Osteocyte (in vitro differentiated cells): ENCODE data around the gene SCAF1. TPM values are rescaled to one million over a fixed set of nuclear protein-coding genes. Genes with fewer than 3 reads are reported as not detected.

Experiments used
- DNase-seq: peaks from one replicate; pipeline ENCODE4 v3.0.0; 2021; ENCODE audit warnings: mixed read lengths; ENCODE audit not compliant: unreplicated experiment; ENCODE audit errors: extremely low spot score
- H3K27ac Mint-ChIP-seq: one replicate; pipeline ENCODE4 v1.8.0; 2021; ENCODE audit warnings: mild to moderate bottlenecking, mixed read lengths; ENCODE audit not compliant: unreplicated experiment
- H3K27me3 Mint-ChIP-seq: one replicate; pipeline ENCODE4 v1.8.0; 2021; ENCODE audit warnings: mixed read lengths; ENCODE audit not compliant: unreplicated experiment
- H3K36me3 Mint-ChIP-seq: one replicate; pipeline ENCODE4 v1.8.0; 2021; ENCODE audit warnings: mixed read lengths; ENCODE audit not compliant: unreplicated experiment
- H3K4me1 Mint-ChIP-seq: one replicate; pipeline ENCODE4 v1.8.0; 2021; ENCODE audit warnings: mixed read lengths; ENCODE audit not compliant: unreplicated experiment
- H3K4me3 Mint-ChIP-seq: one replicate; pipeline ENCODE4 v1.8.0; 2021; ENCODE audit warnings: mild to moderate bottlenecking, moderate library complexity, mixed read lengths; ENCODE audit not compliant: unreplicated experiment
- H3K9me3 Mint-ChIP-seq: one replicate; pipeline ENCODE4 v1.8.0; 2021; ENCODE audit warnings: mixed read lengths; ENCODE audit not compliant: unreplicated experiment
- total RNA-seq: library from RNA; stranded (reverse); gene quantifications from 2 replicates; pipeline ENCODE4 v1.2.1, GENCODE V29; 2021
- TF ChIP-seq, protein P1 (sequence below): fragments of 200-600 bp; sonication (generic); IDR thresholded peaks from 2 replicates; pipeline ENCODE4 v1.5.0; 2021; ENCODE audit warnings: antibody characterized with exemption, mild to moderate bottlenecking, moderate library complexity

Gene SCAF1
- total RNA-seq, 1 donor from 2014 or later: 81.9 TPM

- H3K4me1 Mint-ChIP-seq: peaks cover 19% of the 10 kb centered on the region
- H3K9me3 Mint-ChIP-seq: no peaks in the 10 kb centered on the region
- no peak overlapping the region for H3K4me3 Mint-ChIP-seq
- no peaks in the 10 kb centered on the region for H3K27me3 Mint-ChIP-seq
- no peak for DNase-seq
- no peak overlapping the region for H3K27ac Mint-ChIP-seq
- TF ChIP-seq, protein P1, sequence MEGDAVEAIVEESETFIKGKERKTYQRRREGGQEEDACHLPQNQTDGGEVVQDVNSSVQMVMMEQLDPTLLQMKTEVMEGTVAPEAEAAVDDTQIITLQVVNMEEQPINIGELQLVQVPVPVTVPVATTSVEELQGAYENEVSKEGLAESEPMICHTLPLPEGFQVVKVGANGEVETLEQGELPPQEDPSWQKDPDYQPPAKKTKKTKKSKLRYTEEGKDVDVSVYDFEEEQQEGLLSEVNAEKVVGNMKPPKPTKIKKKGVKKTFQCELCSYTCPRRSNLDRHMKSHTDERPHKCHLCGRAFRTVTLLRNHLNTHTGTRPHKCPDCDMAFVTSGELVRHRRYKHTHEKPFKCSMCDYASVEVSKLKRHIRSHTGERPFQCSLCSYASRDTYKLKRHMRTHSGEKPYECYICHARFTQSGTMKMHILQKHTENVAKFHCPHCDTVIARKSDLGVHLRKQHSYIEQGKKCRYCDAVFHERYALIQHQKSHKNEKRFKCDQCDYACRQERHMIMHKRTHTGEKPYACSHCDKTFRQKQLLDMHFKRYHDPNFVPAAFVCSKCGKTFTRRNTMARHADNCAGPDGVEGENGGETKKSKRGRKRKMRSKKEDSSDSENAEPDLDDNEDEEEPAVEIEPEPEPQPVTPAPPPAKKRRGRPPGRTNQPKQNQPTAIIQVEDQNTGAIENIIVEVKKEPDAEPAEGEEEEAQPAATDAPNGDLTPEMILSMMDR: no peak
- peaks cover 25% of the 10 kb centered on the region for H3K36me3 Mint-ChIP-seq
Measured at GRCh38 chr19:49596954-49597702, 44.9 kb upstream of the SCAF1 start.

DNA sequence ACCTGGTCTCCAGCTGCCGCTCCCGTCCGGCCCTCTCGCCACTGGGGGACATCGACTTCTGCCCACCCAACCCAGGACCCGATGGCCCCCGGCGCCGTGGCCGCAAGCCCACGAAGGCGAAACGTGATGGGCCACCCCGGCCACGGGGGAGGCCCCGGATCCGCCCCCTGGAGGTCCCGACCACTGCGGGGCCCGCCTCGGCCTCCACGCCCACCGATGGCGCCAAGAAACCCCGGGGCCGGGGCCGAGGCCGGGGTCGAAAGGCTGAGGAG, 44.4 kb upstream of the SCAF1 start:
- H3K4me3 Mint-ChIP-seq: no peak overlapping the region
- H3K36me3 Mint-ChIP-seq: peaks cover 27% of the 10 kb centered on the region
- no peaks in the 10 kb centered on the region for H3K9me3 Mint-ChIP-seq
- H3K27ac Mint-ChIP-seq: no peak overlapping the region
- TF ChIP-seq, protein P1: no peak
- no peak for DNase-seq
- peaks cover 14% of the 10 kb centered on the region for H3K4me1 Mint-ChIP-seq
- no peaks in the 10 kb centered on the region for H3K27me3 Mint-ChIP-seq

GRCh38 chr19:49599378-49600295, 42.4 kb upstream of the SCAF1 start:
- no peak for DNase-seq
- TF ChIP-seq, protein P1: no peak
- Mint-ChIP-seq H3K36me3 (peaks cover 29% of the 10 kb centered on the region), H3K9me3 (no peaks in the 10 kb centered on the region), H3K4me1 (no peaks in the 10 kb centered on the region), H3K27ac (no peak overlapping the region), H3K4me3 (no peak overlapping the region), H3K27me3 (no peaks in the 10 kb centered on the region)

DNA sequence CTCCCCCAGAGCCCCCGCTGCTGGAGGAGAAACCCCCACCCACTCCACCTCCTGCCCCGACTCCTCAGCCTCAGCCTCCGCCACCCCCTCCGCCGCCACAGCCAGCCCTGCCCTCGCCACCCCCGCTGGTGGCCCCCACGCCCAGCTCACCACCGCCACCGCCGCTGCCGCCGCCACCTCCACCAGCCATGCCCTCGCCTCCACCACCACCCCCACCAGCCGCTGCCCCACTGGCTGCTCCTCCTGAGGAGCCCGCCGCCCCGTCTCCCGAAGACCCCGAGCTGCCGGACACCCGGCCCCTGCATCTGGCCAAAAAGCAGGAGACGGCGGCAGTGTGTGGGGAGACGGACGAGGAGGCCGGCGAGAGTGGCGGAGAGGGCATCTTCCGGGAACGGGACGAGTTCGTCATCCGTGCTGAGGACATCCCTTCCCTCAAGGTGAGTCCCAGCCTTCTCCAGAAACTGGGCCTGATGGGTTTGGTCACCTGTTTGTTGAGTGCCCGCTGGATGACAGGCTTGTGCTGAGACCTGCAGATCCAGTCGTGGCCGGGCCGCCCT, 40.4 kb upstream of the SCAF1 start:
- Mint-ChIP-seq H3K27me3 (no peaks in the 10 kb centered on the region), H3K9me3 (no peaks in the 10 kb centered on the region), H3K36me3 (peaks cover 29% of the 10 kb centered on the region), H3K27ac (no peak overlapping the region), H3K4me3 (no peak overlapping the region), H3K4me1 (no peaks in the 10 kb centered on the region)
- TF ChIP-seq, protein P1: no peak
- no peak for DNase-seq

DNA sequence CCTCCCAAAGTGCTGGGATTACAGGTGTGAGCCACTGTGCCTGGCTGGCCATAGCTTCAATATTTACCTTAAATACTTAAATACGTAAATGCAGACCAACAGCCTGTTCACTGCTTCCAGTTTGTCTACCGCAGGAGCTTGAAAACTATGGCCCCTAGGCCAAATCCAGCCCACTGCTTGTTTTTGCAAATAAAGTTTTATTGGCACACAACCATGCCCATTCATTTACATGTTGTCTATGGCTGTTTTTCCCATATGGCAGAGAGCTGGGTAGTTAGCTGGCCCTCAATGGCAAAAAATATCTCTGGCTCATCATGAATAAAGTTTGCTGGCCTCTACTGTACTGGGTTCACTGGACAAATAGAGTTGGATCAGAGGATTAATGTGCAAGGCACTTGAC, 39.2 kb upstream of the SCAF1 start:
- Mint-ChIP-seq H3K27ac (no peak overlapping the region), H3K4me3 (no peak overlapping the region), H3K9me3 (no peaks in the 10 kb centered on the region), H3K36me3 (peaks cover 32% of the 10 kb centered on the region), H3K27me3 (no peaks in the 10 kb centered on the region), H3K4me1 (no peaks in the 10 kb centered on the region)
- TF ChIP-seq, protein P1: no peak
- DNase-seq: no peak
